Keratinocyte (primary cell): Measurements from ENCODE around the gene WWC1.
"Not testable (repeated sequence)": the region's sequence is repeated elsewhere in the genome, so short reads cannot be mapped to it uniquely, and the experiment has no call there.

Experiments used
- CTCF ChIP-seq, 3 experiments: IDR thresholded peaks in 1 of 3; conservative IDR thresholded peaks in 1 of 3; optimal IDR thresholded peaks in 1 of 3; 2 replicates in 2 of 3; 3 replicates in 1 of 3; pipeline versions ENCODE3 to v1.5.1; 2011; ENCODE audit warnings: low read length in 3 of 3, mild to moderate bottlenecking in 3 of 3, moderate library complexity in 2 of 3, control low read depth in 1 of 3, inconsistent platforms in 1 of 3; ENCODE audit not compliant: insufficient read depth in 2 of 3; ENCODE audit errors: extremely low read depth in 1 of 3
- EZH2 ChIP-seq: IDR thresholded peaks from one replicate; pipeline ENCODE4 v1.6.1; 2012; ENCODE audit warnings: inconsistent platforms, mild to moderate bottlenecking, low read length, moderate library complexity

- TF ChIP-seq CTCF (optimal IDR thresholded peaks at IDR 0.05 in 1 of 3, IDR thresholded peaks at IDR 0.05 in 1 of 3, conservative IDR thresholded peaks at IDR 0.05 in 1 of 3; ENCODE audit: extremely low read depth in 1 of 3, insufficient read depth in 2 of 3, low read length in 3 of 3); EZH2: not testable (repeated sequence)
These were observed 4.6 kb upstream of the WWC1 start for GRCh38 chr5:168286863-168287262.
